Measurements from ENCODE around the gene KLHDC4. TPM values are rescaled to one million over a fixed set of nuclear protein-coding genes. Genes with fewer than 3 reads are reported as not detected.

Gene KLHDC4
- total RNA-seq, 1 experiment from 2014 or later, result 50.7 TPM

DNA sequence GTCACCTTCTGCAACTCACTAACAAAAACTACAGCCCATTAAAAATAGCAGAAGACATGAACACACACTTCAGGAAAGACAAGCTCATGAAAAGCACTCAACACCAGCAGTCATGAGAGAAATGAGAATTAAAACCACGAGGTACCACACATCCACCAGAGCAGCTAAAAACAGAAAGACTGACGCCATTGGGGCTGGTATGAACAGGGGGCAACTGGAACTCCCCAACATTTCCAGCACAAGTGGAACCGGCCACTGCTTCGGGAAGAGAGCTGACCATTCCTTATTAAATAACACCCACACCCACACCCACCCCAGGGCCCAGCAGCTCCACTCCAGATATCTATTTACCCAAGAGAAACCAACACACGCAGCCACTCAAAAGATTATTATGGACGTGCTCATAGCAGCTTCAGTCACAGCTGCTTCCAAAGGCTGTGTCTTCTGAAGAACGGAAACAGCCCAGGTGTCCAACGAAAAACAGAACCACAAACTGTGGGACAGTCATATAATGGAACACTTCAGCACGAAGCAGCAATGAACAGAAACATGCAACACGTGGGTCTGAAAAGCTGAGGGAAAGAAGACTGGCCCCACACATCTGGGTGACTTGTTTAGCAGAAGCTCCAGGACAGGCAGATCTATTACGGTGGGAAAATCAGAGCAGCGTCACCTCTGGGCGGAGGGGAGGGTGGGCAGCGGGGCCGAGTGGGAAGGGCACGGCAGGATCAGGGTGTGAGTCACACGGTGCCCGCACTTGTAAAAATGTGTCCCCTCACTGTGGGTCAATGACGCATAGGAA is 41.1 kb downstream of the KLHDC4 start:
- Histone ChIP-seq H3K27me3 (ENCODE audit: control insufficient read depth, insufficient read depth, low read length) (no peaks in the 10 kb centered on the region), H3K27ac (ENCODE audit: low read length) (no peak overlapping the region), H3K36me3 (ENCODE audit: control insufficient read depth, insufficient read depth, low read length) (peaks cover 3% of the 10 kb centered on the region; the same call in 1 of the 2 replicates), H3K4me1 (ENCODE audit: control insufficient read depth, insufficient read depth, low read length) (no peaks in the 10 kb centered on the region), H3K9me3 (ENCODE audit: control insufficient read depth, insufficient read depth, low read depth, low read length) (no peaks in the 10 kb centered on the region), H3K4me3 (ENCODE audit: low read depth in 2 of 2, low read length in 2 of 2) (no peak overlapping the region)
- intact Hi-C loops (cut with micrococcal nuclease; ENCODE audit: unreplicated experiment) (no loop called here), in situ Hi-C loops (cut with HindIII; ENCODE audit: low pct_unique_long_range_greater_than_20kb, low sequenced_read_pairs) (no loop called here)
- DNase-seq (ENCODE audit: low read depth, low spot score) (no peak), ATAC-seq (no peak)
- ChIA-PET CTCF (no interaction called here), POLR2A (no interaction called here)
- no TSS peak for BruUV-seq (replicated peaks)
- TF ChIP-seq POLR2AphosphoS5 (IDR thresholded peaks at IDR 0.05; ENCODE audit: low read depth, low read length), result no peak
- TF ChIP-seq, protein P1, sequence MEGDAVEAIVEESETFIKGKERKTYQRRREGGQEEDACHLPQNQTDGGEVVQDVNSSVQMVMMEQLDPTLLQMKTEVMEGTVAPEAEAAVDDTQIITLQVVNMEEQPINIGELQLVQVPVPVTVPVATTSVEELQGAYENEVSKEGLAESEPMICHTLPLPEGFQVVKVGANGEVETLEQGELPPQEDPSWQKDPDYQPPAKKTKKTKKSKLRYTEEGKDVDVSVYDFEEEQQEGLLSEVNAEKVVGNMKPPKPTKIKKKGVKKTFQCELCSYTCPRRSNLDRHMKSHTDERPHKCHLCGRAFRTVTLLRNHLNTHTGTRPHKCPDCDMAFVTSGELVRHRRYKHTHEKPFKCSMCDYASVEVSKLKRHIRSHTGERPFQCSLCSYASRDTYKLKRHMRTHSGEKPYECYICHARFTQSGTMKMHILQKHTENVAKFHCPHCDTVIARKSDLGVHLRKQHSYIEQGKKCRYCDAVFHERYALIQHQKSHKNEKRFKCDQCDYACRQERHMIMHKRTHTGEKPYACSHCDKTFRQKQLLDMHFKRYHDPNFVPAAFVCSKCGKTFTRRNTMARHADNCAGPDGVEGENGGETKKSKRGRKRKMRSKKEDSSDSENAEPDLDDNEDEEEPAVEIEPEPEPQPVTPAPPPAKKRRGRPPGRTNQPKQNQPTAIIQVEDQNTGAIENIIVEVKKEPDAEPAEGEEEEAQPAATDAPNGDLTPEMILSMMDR (IDR thresholded peaks at IDR 0.05), result no peak
- TF ChIP-seq, protein P2, sequence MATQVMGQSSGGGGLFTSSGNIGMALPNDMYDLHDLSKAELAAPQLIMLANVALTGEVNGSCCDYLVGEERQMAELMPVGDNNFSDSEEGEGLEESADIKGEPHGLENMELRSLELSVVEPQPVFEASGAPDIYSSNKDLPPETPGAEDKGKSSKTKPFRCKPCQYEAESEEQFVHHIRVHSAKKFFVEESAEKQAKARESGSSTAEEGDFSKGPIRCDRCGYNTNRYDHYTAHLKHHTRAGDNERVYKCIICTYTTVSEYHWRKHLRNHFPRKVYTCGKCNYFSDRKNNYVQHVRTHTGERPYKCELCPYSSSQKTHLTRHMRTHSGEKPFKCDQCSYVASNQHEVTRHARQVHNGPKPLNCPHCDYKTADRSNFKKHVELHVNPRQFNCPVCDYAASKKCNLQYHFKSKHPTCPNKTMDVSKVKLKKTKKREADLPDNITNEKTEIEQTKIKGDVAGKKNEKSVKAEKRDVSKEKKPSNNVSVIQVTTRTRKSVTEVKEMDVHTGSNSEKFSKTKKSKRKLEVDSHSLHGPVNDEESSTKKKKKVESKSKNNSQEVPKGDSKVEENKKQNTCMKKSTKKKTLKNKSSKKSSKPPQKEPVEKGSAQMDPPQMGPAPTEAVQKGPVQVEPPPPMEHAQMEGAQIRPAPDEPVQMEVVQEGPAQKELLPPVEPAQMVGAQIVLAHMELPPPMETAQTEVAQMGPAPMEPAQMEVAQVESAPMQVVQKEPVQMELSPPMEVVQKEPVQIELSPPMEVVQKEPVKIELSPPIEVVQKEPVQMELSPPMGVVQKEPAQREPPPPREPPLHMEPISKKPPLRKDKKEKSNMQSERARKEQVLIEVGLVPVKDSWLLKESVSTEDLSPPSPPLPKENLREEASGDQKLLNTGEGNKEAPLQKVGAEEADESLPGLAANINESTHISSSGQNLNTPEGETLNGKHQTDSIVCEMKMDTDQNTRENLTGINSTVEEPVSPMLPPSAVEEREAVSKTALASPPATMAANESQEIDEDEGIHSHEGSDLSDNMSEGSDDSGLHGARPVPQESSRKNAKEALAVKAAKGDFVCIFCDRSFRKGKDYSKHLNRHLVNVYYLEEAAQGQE (IDR thresholded peaks at IDR 0.05; ENCODE audit: insufficient read depth in 1 of 2, low read depth in 2 of 2, low read length in 1 of 2), result no peak
- TF ChIP-seq SIN3A (IDR thresholded peaks at IDR 0.05; ENCODE audit: borderline replicate concordance, insufficient read depth, low read depth, low read length), result no peak
- TF ChIP-seq TCF7L2 (IDR thresholded peaks at IDR 0.05; ENCODE audit: low read depth, low read length), result no peak

DNA sequence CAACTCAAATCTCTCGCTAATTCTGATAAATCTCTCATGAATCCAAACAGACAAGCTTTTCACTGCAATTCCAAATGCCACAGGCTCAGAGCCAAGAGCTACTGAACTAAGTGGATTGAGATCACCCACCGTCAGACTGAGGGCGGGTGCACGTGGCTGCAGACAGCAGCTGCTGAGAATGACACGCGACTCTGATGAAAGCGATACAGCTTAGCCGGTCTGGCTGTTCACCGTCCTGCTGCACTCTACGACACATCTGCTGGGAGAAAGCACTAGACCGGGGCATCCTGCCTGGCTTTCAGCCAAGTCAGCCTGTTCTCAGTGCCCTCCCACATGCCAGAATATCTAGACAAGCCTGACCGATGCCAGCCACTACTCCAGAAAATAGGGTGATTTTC is 42.6 kb downstream of the KLHDC4 start:
- no peaks in the 10 kb centered on the region for H3K4me1 ChIP-seq (ENCODE audit: control insufficient read depth, insufficient read depth, low read length)
- ATAC-seq (no peak), DNase-seq (ENCODE audit: low read depth, low spot score) (no peak)
- H3K36me3 ChIP-seq (ENCODE audit: control insufficient read depth, insufficient read depth, low read length), result no peaks in the 10 kb centered on the region
- ChIA-PET POLR2A (no interaction called here), CTCF (no interaction called here)
- no peak overlapping the region for H3K27ac ChIP-seq (ENCODE audit: low read length)
- no peak overlapping the region for H3K4me3 ChIP-seq (ENCODE audit: low read depth in 2 of 2, low read length in 2 of 2)
- in situ Hi-C loops (cut with HindIII; ENCODE audit: low pct_unique_long_range_greater_than_20kb, low sequenced_read_pairs), result no loop called here
- intact Hi-C loops (cut with micrococcal nuclease; ENCODE audit: unreplicated experiment), result no loop called here
- TF ChIP-seq, protein P2 (IDR thresholded peaks at IDR 0.05; ENCODE audit: insufficient read depth in 1 of 2, low read depth in 2 of 2, low read length in 1 of 2), result no peak
- TF ChIP-seq POLR2AphosphoS5 (IDR thresholded peaks at IDR 0.05; ENCODE audit: low read depth, low read length) (no peak), SIN3A (IDR thresholded peaks at IDR 0.05; ENCODE audit: borderline replicate concordance, insufficient read depth, low read depth, low read length) (no peak), TCF7L2 (IDR thresholded peaks at IDR 0.05; ENCODE audit: low read depth, low read length) (no peak)
- TF ChIP-seq, protein P1 (IDR thresholded peaks at IDR 0.05), result no peak
- no TSS peak for BruUV-seq (replicated peaks)
- no peaks in the 10 kb centered on the region for H3K9me3 ChIP-seq (ENCODE audit: control insufficient read depth, insufficient read depth, low read depth, low read length)
- no peaks in the 10 kb centered on the region for H3K27me3 ChIP-seq (ENCODE audit: control insufficient read depth, insufficient read depth, low read length)
